GM19099 (cell line): ENCODE data around the gene TNK2.

Source experiments
- POLR2A ChIP-seq: IDR thresholded peaks from 3 replicates; pipeline ENCODE4 v1.6.1; 2011; ENCODE audit warnings: low read depth; ENCODE audit not compliant: insufficient read length; ENCODE audit errors: extremely low read depth

TNK2 gene

DNA sequence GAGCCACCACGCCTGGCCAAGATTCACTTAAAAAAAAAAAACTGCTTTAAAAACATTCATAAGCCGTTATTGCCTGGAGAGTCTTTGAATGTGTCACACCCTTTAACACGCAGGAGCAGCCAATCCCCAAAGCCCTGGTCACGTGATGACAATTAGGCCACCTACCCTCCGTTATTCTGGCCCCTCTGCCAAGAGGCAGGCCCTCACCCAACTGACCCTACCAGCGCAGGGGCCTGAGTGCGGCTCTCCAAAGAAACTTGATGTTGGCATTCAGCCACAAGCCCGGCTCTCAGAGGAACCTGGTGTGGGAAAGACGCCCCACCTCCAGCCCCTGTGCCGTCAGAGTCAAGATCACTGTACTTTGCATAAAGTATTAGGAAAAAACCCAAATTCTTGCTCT, 85.1 kb downstream of the TNK2 start:
- TF ChIP-seq POLR2A: no peak

DNA sequence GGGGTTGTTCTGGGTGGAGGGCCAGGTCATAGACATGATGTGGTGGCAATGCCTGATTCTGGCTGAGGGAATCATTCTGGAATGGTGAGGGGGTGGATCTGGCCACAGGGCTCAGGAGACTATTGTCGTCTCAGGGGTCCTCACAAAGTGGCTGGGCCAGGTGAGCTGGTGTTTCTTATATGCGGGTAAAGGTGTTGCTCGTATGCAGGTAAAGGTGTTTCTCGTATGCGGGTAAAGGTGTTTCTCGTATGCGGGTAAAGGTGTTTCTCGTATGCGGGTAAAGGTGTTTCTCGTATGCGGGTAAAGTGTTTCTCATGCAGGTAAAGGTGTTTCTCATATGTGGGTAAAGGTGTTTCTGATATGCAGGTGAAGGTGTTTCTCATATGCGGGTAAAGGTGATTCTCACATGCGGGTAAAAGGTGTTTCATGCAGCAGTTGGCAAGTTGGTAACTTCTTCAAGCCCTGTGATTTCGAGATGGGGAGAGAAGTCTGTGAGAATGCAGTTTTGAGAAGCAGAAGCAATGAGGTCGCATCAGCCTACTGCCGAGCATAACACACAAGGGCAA, 86.1 kb downstream of the TNK2 start:
- TF ChIP-seq POLR2A: no peak

DNA sequence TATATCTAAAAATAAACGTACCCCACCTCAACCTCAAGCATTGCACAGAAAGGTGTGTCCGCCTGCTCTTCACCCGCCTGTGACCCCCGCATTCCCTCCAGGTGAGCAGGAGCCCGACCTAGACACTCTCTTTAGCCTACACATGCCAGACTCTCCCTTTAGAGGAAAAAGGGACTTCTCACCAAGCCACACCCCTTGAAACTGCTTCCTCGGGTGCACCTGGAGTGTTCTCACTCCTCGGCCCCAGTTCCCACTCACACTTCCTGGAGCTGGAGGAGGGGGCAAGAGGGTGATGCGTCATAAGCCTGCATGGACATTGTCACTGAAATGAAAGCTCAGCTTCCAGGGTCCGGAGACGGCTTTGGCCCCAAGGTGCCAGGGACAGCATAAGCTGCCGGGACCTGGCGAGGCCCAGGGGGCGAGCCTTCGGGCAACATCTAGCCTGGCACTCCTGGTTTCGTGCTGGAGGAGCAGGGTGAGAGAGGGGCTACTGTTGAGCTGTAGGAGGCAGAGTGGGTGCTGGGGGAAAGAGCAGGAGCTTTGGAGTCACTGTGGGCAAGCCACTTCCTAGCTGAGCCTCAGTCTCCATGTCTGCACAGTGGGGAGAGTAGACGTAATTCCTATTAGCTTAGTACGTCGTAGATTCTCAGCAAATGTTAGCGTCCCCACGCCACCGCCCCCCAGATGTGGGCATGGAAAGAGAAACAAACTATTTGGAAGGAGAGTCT, 86.8 kb downstream of the TNK2 start:
- TF ChIP-seq POLR2A: no peak

DNA sequence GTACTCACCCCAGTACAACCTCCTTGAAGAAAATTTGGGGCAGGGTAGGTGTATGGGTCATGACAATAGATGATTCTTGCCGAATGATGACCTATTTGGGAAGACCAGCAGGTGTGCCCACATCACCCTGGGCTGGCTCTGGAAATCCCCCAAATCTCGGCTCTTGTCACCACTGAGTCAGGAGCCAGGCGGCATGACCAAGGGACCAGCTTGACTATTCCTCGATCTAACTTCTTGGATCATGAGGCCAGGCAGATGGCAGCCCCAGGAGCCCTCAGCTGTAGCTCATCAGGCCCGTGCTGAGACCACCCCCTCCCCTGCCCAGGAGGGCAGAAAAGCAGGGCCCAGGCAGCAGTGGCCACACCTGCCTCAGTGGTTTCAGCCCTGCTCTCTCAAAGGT, 87.5 kb downstream of the TNK2 start:
- no peak for TF ChIP-seq POLR2A

DNA sequence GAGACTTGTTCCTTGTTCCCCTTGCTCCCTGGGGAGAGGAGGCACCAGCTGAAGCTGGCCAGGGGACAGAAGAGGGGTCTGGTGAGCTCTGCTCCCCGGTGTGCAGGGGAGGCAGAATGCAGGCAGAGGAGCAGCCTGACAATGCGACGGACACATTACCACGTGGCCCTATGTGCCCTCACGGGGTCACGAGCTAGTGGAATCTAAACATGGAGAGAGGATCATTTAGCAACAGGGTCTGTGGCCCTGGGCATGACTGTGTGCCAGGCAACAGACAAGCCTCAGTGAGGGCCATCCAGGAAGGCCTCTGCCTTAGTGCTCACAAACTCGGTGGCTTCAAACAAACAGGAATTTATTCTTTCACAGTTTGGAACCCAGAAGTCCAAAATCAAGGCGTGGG, 88.2 kb downstream of the TNK2 start:
- no peak for TF ChIP-seq POLR2A

DNA sequence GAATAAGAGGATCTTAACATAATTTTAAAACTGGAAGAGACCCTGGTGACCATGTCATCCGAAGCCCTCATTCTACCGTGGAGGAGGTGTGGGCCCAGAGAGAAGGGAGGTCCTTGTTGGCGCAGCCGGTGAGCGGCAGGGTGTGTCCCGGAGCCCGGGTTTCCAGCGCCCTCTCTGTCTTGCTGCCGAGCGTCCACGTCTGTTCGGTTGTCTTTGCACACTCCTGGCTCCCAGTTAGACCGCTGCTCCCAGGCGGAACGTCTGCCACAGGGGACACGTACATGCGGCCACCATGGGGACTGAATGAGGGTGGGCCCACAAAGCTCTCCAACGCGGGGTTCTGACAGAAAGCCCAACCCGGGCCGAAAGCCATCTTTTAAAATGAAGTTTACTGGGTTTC, 90.0 kb downstream of the TNK2 start:
- TF ChIP-seq POLR2A: no peak

DNA sequence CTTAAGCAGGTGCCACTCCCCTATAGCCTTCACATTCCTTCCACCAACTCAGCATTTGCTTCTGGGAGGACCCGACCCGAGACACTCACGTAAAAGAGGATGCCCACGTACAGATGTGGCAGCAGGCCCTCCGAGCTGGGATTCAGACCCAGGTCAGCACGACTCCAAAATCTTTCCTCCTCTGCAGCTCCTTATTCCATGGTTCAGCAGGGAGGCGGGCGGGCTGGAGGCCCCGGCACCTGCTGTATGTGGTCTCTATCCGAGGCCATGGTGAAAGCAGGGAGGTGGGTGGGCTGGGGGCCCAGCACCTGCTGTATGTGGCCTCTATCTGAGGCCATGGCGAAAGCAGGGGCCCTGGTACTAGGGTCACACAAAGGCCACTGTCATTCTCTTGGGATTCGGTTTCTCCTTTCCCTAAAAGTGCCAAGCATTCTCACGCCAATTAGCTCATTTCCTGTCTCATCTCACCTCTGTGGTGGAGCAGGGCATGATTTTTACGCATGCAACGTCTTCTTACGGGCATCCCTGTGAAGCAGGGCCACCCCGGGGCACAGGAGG, 90.7 kb downstream of the TNK2 start:
- no peak for TF ChIP-seq POLR2A

DNA sequence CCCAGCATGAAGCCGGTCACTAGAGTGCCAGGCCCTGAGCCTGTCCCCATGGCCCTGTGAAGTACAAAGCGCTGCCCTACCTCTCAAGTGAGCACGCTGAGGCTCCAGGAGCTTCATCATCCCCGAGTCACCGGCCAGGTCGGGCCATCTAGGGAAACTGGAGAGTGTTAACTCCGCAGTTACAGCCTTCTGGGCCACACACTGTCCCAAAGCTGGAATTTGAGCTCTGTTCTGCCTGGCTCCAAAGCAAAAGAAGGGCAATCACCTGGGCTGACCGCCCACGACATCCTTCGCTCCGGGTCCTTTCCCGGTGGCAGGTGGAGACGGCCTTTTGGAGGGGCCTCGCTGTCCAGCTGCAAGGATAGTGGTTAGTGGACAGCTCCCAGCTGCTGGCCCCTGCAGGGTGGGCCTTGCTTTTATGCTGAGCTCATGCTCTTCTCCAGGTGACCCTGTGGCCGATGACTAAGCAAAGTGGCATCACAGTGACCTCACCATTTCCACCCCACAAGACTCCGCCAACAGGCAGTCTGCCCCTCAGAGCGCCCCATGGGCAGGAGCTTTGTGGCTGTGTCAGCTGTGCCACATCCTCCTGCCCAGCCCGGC, 93.1 kb downstream of the TNK2 start:
- no peak for TF ChIP-seq POLR2A

DNA sequence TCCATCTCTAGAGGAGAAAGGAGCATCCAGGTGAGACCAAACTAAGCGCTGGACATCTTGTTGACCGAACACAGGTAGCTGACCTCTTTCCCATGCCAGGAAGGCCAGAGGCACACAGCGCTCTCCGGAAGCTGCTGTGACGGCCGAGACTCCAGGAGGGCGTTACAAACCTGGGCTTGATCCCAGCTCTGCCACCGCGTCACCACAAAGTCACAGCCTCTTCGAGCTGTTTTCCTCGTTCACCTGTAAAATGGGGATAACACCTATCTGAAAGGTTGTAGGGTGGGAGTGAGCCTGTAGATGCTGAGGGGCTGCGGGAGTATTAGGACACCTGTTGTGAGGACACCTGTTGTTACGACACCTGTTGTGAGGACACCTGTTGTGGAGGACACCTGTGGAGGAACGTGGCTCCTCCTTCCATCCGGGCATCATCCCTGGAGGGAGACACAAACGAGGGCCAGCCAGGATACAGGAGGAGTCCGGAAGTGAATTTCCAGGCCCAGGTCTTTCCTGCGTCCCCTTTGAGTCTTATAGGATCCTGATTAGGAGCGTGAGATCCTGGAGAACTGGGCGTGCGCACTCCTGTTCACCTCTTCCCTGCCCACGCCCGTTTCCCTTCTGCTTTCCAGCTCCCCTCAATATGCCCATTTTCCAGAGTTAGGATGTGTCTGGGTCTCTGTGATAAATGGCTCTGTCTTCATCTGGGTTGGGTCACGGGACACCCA, 94.3 kb downstream of the TNK2 start:
- no peak for TF ChIP-seq POLR2A
